Liver (tissue), 3 donors: Measurements from ENCODE around the gene GPR39.

Experiments
- EGR1 ChIP-seq, 2 donors: IDR thresholded peaks; 2 replicates each; pipeline ENCODE4 v1.6.1; 2016 to 2018; ENCODE audit warnings: antibody characterized with exemption in 2 of 2, low read depth in 2 of 2
- FOXA1 ChIP-seq: IDR thresholded peaks from 2 replicates; pipeline ENCODE4 v1.6.1; 2016; ENCODE audit warnings: antibody characterized with exemption
- GABPA ChIP-seq, 2 donors: IDR thresholded peaks in 1 of 2; conservative IDR thresholded peaks in 1 of 2; 2 replicates each; pipeline ENCODE4 v1.6.1; 2016; ENCODE audit warnings: antibody characterized with exemption in 2 of 2, mild to moderate bottlenecking in 1 of 2, moderate library complexity in 1 of 2
- HNF4G ChIP-seq: IDR thresholded peaks from 2 replicates; pipeline ENCODE4 v1.6.1; 2016; ENCODE audit warnings: antibody characterized with exemption
- NR2F2 ChIP-seq: IDR thresholded peaks from 2 replicates; pipeline ENCODE4 v1.6.1; 2016; ENCODE audit warnings: antibody characterized with exemption
- RAD21 ChIP-seq, 2 donors: IDR thresholded peaks; 2 replicates each; pipeline ENCODE4 v1.6.1; 2016; ENCODE audit warnings: antibody characterized with exemption in 2 of 2, mild to moderate bottlenecking in 2 of 2
- TAF1 ChIP-seq: conservative IDR thresholded peaks from 2 replicates; pipeline ENCODE4 v1.6.1; 2016; ENCODE audit warnings: antibody characterized with exemption, mild to moderate bottlenecking
- YY1 ChIP-seq: IDR thresholded peaks from 2 replicates; pipeline ENCODE4 v1.6.1; 2016; ENCODE audit warnings: antibody characterized with exemption, mild to moderate bottlenecking
- TF ChIP-seq, protein P1 (sequence below): IDR thresholded peaks from 2 replicates; pipeline ENCODE4 v1.6.1; 2016; ENCODE audit warnings: antibody characterized with exemption
- TF ChIP-seq, protein P2 (sequence below): fragments of 150-350 bp; IDR thresholded peaks from 2 replicates; pipeline ENCODE4 v1.5.1; 2017; ENCODE audit warnings: improper control_type of control experiment, low read depth, low read length; ENCODE audit not compliant: missing input control
- TF ChIP-seq, protein P3 (sequence below): IDR thresholded peaks from 2 replicates; pipeline ENCODE4 v1.6.1; 2016; ENCODE audit warnings: antibody characterized with exemption
- TF ChIP-seq, protein P4 (sequence below): IDR thresholded peaks from 2 replicates; pipeline ENCODE4 v1.6.1; 2016; ENCODE audit warnings: antibody characterized with exemption, mild to moderate bottlenecking
- donor health status: healthy.
- donor health status: healthy.

DNA sequence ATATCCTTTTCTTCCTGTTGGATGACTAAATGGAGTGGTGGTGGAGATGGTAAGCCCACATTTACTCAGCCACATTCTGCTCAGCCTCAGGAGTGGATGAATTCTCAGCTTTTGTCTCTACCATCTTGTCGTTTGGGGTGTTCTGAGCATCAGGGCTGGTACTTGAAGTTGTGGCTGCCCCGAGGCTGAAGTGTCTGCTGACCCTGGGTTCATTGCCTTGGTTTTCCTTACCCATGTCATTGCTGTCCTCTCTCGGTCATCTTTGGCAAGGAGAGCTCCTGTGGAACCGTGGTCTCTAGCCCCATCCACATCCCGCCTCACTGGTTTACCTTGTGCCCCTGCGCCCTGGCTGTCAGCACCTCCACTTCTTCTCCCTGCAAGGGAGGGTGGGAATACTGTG lies 71.9 kb downstream of the GPR39 start:
- TF ChIP-seq HNF4G (no peak), RAD21 (IDR thresholded peaks at IDR 0.05) (no peak), TAF1 (no peak), YY1 (no peak), NR2F2 (no peak), GABPA (IDR thresholded peaks at IDR 0.05 in 1 of 2, conservative IDR thresholded peaks at IDR 0.05 in 1 of 2) (no peak), FOXA1 (no peak), EGR1 (IDR thresholded peaks at IDR 0.05; ENCODE audit: low read depth in 2 of 2) (no peak)
- TF ChIP-seq, protein P1, sequence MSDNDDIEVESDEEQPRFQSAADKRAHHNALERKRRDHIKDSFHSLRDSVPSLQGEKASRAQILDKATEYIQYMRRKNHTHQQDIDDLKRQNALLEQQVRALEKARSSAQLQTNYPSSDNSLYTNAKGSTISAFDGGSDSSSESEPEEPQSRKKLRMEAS, result no peak
- TF ChIP-seq, protein P2, sequence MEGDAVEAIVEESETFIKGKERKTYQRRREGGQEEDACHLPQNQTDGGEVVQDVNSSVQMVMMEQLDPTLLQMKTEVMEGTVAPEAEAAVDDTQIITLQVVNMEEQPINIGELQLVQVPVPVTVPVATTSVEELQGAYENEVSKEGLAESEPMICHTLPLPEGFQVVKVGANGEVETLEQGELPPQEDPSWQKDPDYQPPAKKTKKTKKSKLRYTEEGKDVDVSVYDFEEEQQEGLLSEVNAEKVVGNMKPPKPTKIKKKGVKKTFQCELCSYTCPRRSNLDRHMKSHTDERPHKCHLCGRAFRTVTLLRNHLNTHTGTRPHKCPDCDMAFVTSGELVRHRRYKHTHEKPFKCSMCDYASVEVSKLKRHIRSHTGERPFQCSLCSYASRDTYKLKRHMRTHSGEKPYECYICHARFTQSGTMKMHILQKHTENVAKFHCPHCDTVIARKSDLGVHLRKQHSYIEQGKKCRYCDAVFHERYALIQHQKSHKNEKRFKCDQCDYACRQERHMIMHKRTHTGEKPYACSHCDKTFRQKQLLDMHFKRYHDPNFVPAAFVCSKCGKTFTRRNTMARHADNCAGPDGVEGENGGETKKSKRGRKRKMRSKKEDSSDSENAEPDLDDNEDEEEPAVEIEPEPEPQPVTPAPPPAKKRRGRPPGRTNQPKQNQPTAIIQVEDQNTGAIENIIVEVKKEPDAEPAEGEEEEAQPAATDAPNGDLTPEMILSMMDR, result no peak
- TF ChIP-seq, protein P3, sequence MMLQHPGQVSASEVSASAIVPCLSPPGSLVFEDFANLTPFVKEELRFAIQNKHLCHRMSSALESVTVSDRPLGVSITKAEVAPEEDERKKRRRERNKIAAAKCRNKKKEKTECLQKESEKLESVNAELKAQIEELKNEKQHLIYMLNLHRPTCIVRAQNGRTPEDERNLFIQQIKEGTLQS, result no peak
- TF ChIP-seq, protein P4, sequence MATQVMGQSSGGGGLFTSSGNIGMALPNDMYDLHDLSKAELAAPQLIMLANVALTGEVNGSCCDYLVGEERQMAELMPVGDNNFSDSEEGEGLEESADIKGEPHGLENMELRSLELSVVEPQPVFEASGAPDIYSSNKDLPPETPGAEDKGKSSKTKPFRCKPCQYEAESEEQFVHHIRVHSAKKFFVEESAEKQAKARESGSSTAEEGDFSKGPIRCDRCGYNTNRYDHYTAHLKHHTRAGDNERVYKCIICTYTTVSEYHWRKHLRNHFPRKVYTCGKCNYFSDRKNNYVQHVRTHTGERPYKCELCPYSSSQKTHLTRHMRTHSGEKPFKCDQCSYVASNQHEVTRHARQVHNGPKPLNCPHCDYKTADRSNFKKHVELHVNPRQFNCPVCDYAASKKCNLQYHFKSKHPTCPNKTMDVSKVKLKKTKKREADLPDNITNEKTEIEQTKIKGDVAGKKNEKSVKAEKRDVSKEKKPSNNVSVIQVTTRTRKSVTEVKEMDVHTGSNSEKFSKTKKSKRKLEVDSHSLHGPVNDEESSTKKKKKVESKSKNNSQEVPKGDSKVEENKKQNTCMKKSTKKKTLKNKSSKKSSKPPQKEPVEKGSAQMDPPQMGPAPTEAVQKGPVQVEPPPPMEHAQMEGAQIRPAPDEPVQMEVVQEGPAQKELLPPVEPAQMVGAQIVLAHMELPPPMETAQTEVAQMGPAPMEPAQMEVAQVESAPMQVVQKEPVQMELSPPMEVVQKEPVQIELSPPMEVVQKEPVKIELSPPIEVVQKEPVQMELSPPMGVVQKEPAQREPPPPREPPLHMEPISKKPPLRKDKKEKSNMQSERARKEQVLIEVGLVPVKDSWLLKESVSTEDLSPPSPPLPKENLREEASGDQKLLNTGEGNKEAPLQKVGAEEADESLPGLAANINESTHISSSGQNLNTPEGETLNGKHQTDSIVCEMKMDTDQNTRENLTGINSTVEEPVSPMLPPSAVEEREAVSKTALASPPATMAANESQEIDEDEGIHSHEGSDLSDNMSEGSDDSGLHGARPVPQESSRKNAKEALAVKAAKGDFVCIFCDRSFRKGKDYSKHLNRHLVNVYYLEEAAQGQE, result no peak
